GM12892 (cell line): Measurements from ENCODE around the gene POLD4.

Source experiments
- POLR2A ChIP-seq: IDR thresholded peaks from 2 replicates; pipeline ENCODE4 v1.6.1; 2011; ENCODE audit warnings: low read depth, low read length, control low read depth
- TAF1 ChIP-seq: IDR thresholded peaks from 2 replicates; pipeline ENCODE4 v1.6.1; 2011; ENCODE audit warnings: low read depth, mild to moderate bottlenecking, control low read depth, low read length, borderline replicate concordance

GRCh38 chr11:67345247-67345919, 8.0 kb downstream of the POLD4 start:
- TF ChIP-seq TAF1 (no peak), POLR2A (no peak)
